Neural cell (in vitro differentiated cells): ENCODE measurements around the gene RAC2. TPM values are rescaled to one million over a fixed set of nuclear protein-coding genes. Genes with fewer than 3 reads are reported as not detected.

Source experiments
- H2AFZ ChIP-seq: fragments of 200-600, 300-800 bp; sonication (generic), shearing (Covaris generic); 2 replicates; pipeline ENCODE4 v1.6.0; 2014; ENCODE audit warnings: low read depth, mild to moderate bottlenecking, antibody characterized with exemption, low read length, moderate library complexity
- H3F3A ChIP-seq: fragments of 200-600 bp; shearing (Covaris generic); 2 replicates; pipeline ENCODE4 v1.6.1; 2016; ENCODE audit warnings: mild to moderate bottlenecking, moderate library complexity, mixed read lengths, antibody characterized with exemption, low read length; ENCODE audit not compliant: insufficient read depth, poor library complexity, severe bottlenecking
- H3K27ac ChIP-seq: fragments of 200-600, 300-800 bp; sonication (generic), shearing (Covaris generic); 2 replicates; pipeline ENCODE4 v1.5.1; 2014; ENCODE audit warnings: mild to moderate bottlenecking, low read length, moderate library complexity
- H3K27me3 ChIP-seq: fragments of 300-800, 200-600 bp; sonication (generic), shearing (Covaris generic); 2 replicates; pipeline ENCODE4 v1.6.0; 2014; ENCODE audit warnings: mild to moderate bottlenecking, low read depth, low read length, moderate library complexity; ENCODE audit not compliant: insufficient read depth
- H3K36me3 ChIP-seq: fragments of 300-800, 200-600 bp; sonication (generic), shearing (Covaris generic); 2 replicates; pipeline ENCODE4 v1.5.1; 2014; ENCODE audit warnings: mild to moderate bottlenecking, antibody characterized with exemption, low read length, moderate library complexity; ENCODE audit not compliant: insufficient read depth
- H3K4me2 ChIP-seq: fragments of 300-800, 200-600 bp; sonication (generic), shearing (Covaris generic); 2 replicates; pipeline ENCODE4 v1.6.0; 2014; ENCODE audit warnings: mild to moderate bottlenecking, low read length
- H3K4me3 ChIP-seq: fragments of 300-800, 200-600 bp; sonication (generic), shearing (Covaris generic); 2 replicates; pipeline ENCODE4 v1.5.1; 2014; ENCODE audit warnings: mild to moderate bottlenecking, low read length, moderate library complexity
- H3K79me2 ChIP-seq: fragments of 200-600 bp; shearing (Covaris generic); replicated peaks from 2 replicates; pipeline ENCODE4 v1.6.0; 2014; ENCODE audit warnings: mild to moderate bottlenecking, low read length, moderate library complexity; ENCODE audit not compliant: insufficient read depth
- H3K9ac ChIP-seq: fragments of 300-800, 200-600 bp; sonication (generic), shearing (Covaris generic); 2 replicates; pipeline ENCODE4 v1.6.1; 2016; ENCODE audit warnings: mild to moderate bottlenecking, low read length, mixed read lengths
- H3K9me2 ChIP-seq: fragments of 200-600 bp; shearing (Covaris generic); 2 replicates; pipeline ENCODE4 v1.6.1; 2016; ENCODE audit warnings: mild to moderate bottlenecking, low read length, mixed read lengths; ENCODE audit not compliant: insufficient read depth
- H3K9me3 ChIP-seq: fragments of 200-600, 300-800 bp; sonication (generic), shearing (Covaris generic); 2 replicates; pipeline ENCODE4 v1.6.1; 2016; ENCODE audit warnings: mild to moderate bottlenecking, mixed run types, low read length, moderate library complexity, mixed read lengths
- H4K20me1 ChIP-seq: fragments of 200-600 bp; shearing (Covaris generic); 2 replicates; pipeline ENCODE4 v1.6.1; 2016; ENCODE audit warnings: mild to moderate bottlenecking, mixed run types; ENCODE audit not compliant: insufficient read depth
- CTCF ChIP-seq: fragments of 450-650 bp; IDR thresholded peaks from 2 replicates; pipeline ENCODE4 v1.5.1; 2014; ENCODE audit warnings: antibody characterized with exemption, mild to moderate bottlenecking, moderate library complexity; ENCODE audit not compliant: poor library complexity, severe bottlenecking
- EP300 ChIP-seq: fragments of 450-650 bp; conservative IDR thresholded peaks from 2 replicates; pipeline ENCODE4 v1.6.1; 2014; ENCODE audit warnings: antibody characterized with exemption, mild to moderate bottlenecking, moderate library complexity; ENCODE audit not compliant: poor library complexity, severe bottlenecking
- EZH2 ChIP-seq: fragments of 200-600, 300-800 bp; shearing (Covaris generic), sonication (generic); IDR thresholded peaks from 2 replicates; pipeline ENCODE4 v1.6.1; 2014; ENCODE audit warnings: antibody characterized with exemption, low read length, borderline replicate concordance, mild to moderate bottlenecking; ENCODE audit not compliant: insufficient read depth, poor library complexity, severe bottlenecking
- MXI1 ChIP-seq: fragments of 450-650 bp; conservative IDR thresholded peaks from 2 replicates; pipeline ENCODE4 v1.6.1; 2014; ENCODE audit warnings: antibody characterized with exemption, mild to moderate bottlenecking; ENCODE audit not compliant: poor library complexity, severe bottlenecking
- POLR2AphosphoS5 ChIP-seq: IDR thresholded peaks from 2 replicates; pipeline ENCODE4 v1.6.1; 2012
- RAD21 ChIP-seq: fragments of 450-650 bp; conservative IDR thresholded peaks from 2 replicates; pipeline ENCODE4 v1.6.1; 2014; ENCODE audit warnings: antibody characterized with exemption, mild to moderate bottlenecking, moderate library complexity
- REST ChIP-seq: IDR thresholded peaks from 2 replicates; pipeline ENCODE4 v1.6.1; 2012; ENCODE audit warnings: borderline replicate concordance
- SMC3 ChIP-seq: fragments of 450-650 bp; conservative IDR thresholded peaks from 2 replicates; pipeline ENCODE4 v1.6.1; 2014; ENCODE audit warnings: antibody characterized with exemption, mild to moderate bottlenecking, moderate library complexity; ENCODE audit not compliant: poor library complexity
- TAF1 ChIP-seq: IDR thresholded peaks from 2 replicates; pipeline ENCODE4 v1.6.1; 2012; ENCODE audit warnings: low read depth
- polyA plus RNA-seq: library from polyadenylated mRNA; depleted of rRNA; stranded (reverse); fragments of >200 nt; gene quantifications from 2 replicates; pipeline ENCODE4 v1.2.3, GENCODE V29; 2014

The RAC2 gene
- polyA plus RNA-seq, 1 donor from 2014 or later = not detected

- H3K9me2 ChIP-seq = no peaks in the 10 kb centered on the region
- no peaks in the 10 kb centered on the region for H3K9me3 ChIP-seq
- no peaks in the 10 kb centered on the region for H4K20me1 ChIP-seq
- no peak overlapping the region for H3K9ac ChIP-seq
- H3K4me2 ChIP-seq = no peak overlapping the region
- no peak overlapping the region for H2AFZ ChIP-seq
- no peak for TF ChIP-seq CTCF
- TF ChIP-seq SMC3 = no peak
- no peak for TF ChIP-seq REST
- no peak for TF ChIP-seq EP300
- no peak for TF ChIP-seq EZH2
- TF ChIP-seq MXI1 = no peak
- TF ChIP-seq TAF1 = no peak
- TF ChIP-seq RAD21 = no peak
- H3K4me3 ChIP-seq = no peak overlapping the region
- no peaks in the 10 kb centered on the region for H3K27me3 ChIP-seq
- H3K79me2 ChIP-seq = no peaks in the 10 kb centered on the region
- no peaks in the 10 kb centered on the region for H3K36me3 ChIP-seq
- H3K27ac ChIP-seq = no peak overlapping the region
- H3F3A ChIP-seq = no peaks in the 10 kb centered on the region
Measured at GRCh38 chr22:37218771-37219411, 25.2 kb downstream of the RAC2 start.

- Histone ChIP-seq H3K36me3 (no peaks in the 10 kb centered on the region), H4K20me1 (no peaks in the 10 kb centered on the region), H3F3A (no peaks in the 10 kb centered on the region), H3K27ac (no peak overlapping the region), H3K9me2 (no peaks in the 10 kb centered on the region), H3K4me3 (no peak overlapping the region), H3K27me3 (no peaks in the 10 kb centered on the region), H3K9ac (no peak overlapping the region), H3K79me2 (no peaks in the 10 kb centered on the region), H2AFZ (no peak overlapping the region), H3K4me2 (no peak overlapping the region), H3K9me3 (no peaks in the 10 kb centered on the region)
- TF ChIP-seq TAF1 (no peak), CTCF (no peak), REST (no peak), EP300 (no peak), SMC3 (no peak), POLR2AphosphoS5 (no peak), RAD21 (no peak), EZH2 (no peak)
Measured at GRCh38 chr22:37218399-37218770, 25.7 kb downstream of the RAC2 start.
